ENCODE data around the gene VMAC. TPM values are rescaled to one million over a fixed set of nuclear protein-coding genes. Genes with fewer than 3 reads are reported as not detected.

The VMAC gene
- total and polyA plus RNA-seq, 9 of the 15 experiments (the other 6 are each of a cell fraction or from before 2014, with no cell fraction given) = 0.03 to 3.4 (median 1.1) TPM

DNA sequence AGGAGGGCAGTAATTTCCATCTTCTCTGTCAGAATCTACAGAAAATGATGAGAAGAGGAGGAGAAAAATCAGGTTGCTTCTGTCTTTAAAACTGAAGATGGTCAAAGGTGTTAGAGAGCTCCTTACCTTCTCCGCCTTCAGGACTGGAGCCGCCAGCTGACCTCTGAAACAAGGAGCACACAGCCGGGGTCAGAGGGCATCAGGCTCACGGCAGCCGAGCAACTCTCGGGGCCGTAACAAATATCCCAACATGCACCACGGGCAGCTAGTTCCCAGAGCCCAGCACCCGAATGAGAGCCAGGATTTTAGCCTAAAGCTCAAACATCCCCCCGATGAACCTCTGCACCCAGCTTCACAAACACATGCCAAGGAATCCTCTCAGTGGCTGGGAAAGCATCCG is 37.0 kb downstream of the VMAC start:
- in situ Hi-C loops (cut with MboI) = no loop called here
- H3K4me1 ChIP-seq (replicated peaks in 1 of 2; ENCODE audit: control insufficient read depth in 2 of 2, insufficient read depth in 2 of 2, low read length in 2 of 2) = peaks cover 4 to 24% of the 10 kb centered on the region in 2 experiments; a peak in 4 of 5 replicates
- no peak for FAIRE-seq
- H3K79me2 ChIP-seq (ENCODE audit: control insufficient read depth, insufficient read depth, low read length) = peaks cover 56% of the 10 kb centered on the region
- H3K4me3 ChIP-seq = no peak overlapping the region
- H3K9me1 ChIP-seq (ENCODE audit: control insufficient read depth, insufficient read depth, low read length) = peaks cover 15% of the 10 kb centered on the region
- intact Hi-C loops (cut with micrococcal nuclease) = no loop called here
- H3K4me2 ChIP-seq (ENCODE audit: insufficient read depth, low read length) = no peak overlapping the region
- H3K36me3 ChIP-seq (ENCODE audit: control insufficient read depth, insufficient read depth, low read length) = peaks cover 59% of the 10 kb centered on the region; the same call in 2 of the 3 replicates
- no TSS peak for BruUV-seq (replicated peaks)
- DNase-seq (ENCODE audit: extremely low read depth in 1 of 4, low spot score in 3 of 4) = no peak
- no peak overlapping the region for H3K9ac ChIP-seq (ENCODE audit: insufficient read depth in 1 of 2, low read depth in 2 of 2, low read length in 2 of 2)
- CTCF ChIA-PET (ENCODE audit: low intra/inter-chr PET ratio) = no interaction called here
- WGBS (ENCODE audit: insufficient coverage, low coverage, missing lambda C conversion rate) = 94% methylated on average over 11 of the region's 11 CpGs
- H4K20me1 ChIP-seq (replicated peaks; ENCODE audit: control insufficient read depth, insufficient read depth, low read length) = peaks cover 27% of the 10 kb centered on the region
- H3K27ac ChIP-seq (ENCODE audit: extremely low read depth, low read depth, low read length) = no peak overlapping the region; the same call in 2 of the 3 replicates
- no peak overlapping the region for H2AFZ ChIP-seq (ENCODE audit: low read depth, low read length)
- H3K9me3 ChIP-seq (replicated peaks; ENCODE audit: control insufficient read depth, insufficient read depth, low read depth, low read length) = no peaks in the 10 kb centered on the region
- no peaks in the 10 kb centered on the region for H3K27me3 ChIP-seq (ENCODE audit: control insufficient read depth in 2 of 2, insufficient read depth in 2 of 2, low read length in 2 of 2)
- no peak for ATAC-seq
- POLR2A ChIA-PET = interaction anchor here (0.6 to 1.2 kb wide), 3 partner anchors 10 to 73 kb away, joined by 3 to 4 read pairs (median 3); no protein-coding TSS in a partner anchor
- no peak for TF ChIP-seq HMG20B (CRISPR knock-in tag; IDR thresholded peaks at IDR 0.05)
- TF ChIP-seq DDX20 (tag; IDR thresholded peaks at IDR 0.05; ENCODE audit: low read depth) = no peak
- no peak for TF ChIP-seq POLR3G (IDR thresholded peaks at IDR 0.05; ENCODE audit: extremely low read depth, insufficient read length, insufficient replicate concordance)
- no peak for TF ChIP-seq CHD4 (IDR thresholded peaks at IDR 0.05; ENCODE audit: insufficient read depth, insufficient replicate concordance, low read depth, low read length, poor library complexity, severe bottlenecking)
- no peak for TF ChIP-seq RBM39 (optimal IDR thresholded peaks at IDR 0.05; ENCODE audit: low read depth, low read length)
- TF ChIP-seq FOXA3 (CRISPR knock-in tag; conservative IDR thresholded peaks at IDR 0.05 in 1 of 2, IDR thresholded peaks at IDR 0.05 in 1 of 2) = no peak
- TF ChIP-seq, protein P1, sequence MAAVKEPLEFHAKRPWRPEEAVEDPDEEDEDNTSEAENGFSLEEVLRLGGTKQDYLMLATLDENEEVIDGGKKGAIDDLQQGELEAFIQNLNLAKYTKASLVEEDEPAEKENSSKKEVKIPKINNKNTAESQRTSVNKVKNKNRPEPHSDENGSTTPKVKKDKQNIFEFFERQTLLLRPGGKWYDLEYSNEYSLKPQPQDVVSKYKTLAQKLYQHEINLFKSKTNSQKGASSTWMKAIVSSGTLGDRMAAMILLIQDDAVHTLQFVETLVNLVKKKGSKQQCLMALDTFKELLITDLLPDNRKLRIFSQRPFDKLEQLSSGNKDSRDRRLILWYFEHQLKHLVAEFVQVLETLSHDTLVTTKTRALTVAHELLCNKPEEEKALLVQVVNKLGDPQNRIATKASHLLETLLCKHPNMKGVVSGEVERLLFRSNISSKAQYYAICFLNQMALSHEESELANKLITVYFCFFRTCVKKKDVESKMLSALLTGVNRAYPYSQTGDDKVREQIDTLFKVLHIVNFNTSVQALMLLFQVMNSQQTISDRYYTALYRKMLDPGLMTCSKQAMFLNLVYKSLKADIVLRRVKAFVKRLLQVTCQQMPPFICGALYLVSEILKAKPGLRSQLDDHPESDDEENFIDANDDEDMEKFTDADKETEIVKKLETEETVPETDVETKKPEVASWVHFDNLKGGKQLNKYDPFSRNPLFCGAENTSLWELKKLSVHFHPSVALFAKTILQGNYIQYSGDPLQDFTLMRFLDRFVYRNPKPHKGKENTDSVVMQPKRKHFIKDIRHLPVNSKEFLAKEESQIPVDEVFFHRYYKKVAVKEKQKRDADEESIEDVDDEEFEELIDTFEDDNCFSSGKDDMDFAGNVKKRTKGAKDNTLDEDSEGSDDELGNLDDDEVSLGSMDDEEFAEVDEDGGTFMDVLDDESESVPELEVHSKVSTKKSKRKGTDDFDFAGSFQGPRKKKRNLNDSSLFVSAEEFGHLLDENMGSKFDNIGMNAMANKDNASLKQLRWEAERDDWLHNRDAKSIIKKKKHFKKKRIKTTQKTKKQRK (IDR thresholded peaks at IDR 0.05; ENCODE audit: borderline replicate concordance, low read depth, low read length) = no peak
- no peak for TF ChIP-seq CBFA2T3 (IDR thresholded peaks at IDR 0.05)
- no peak for TF ChIP-seq CBX3 (IDR thresholded peaks at IDR 0.05; ENCODE audit: borderline replicate concordance in 1 of 2, low read length in 2 of 2)
- TF ChIP-seq MAZ (CRISPR knock-in tag; conservative IDR thresholded peaks at IDR 0.05 in 1 of 2, IDR thresholded peaks at IDR 0.05 in 1 of 2) = no peak
- no peak for TF ChIP-seq ZNF445 (CRISPR knock-in tag; IDR thresholded peaks at IDR 0.05; ENCODE audit: low read depth)
- TF ChIP-seq ETS1 (conservative IDR thresholded peaks at IDR 0.05; ENCODE audit: control insufficient read depth, low read depth, low read length) = no peak
- TF ChIP-seq RFX7 (CRISPR knock-in tag; IDR thresholded peaks at IDR 0.05) = no peak
- TF ChIP-seq ZNF668 (CRISPR knock-in tag; IDR thresholded peaks at IDR 0.05) = no peak
- no peak for TF ChIP-seq SMARCC2 (IDR thresholded peaks at IDR 0.05; ENCODE audit: low read depth)
- no peak for TF ChIP-seq ELF4 (CRISPR knock-in tag; IDR thresholded peaks at IDR 0.05)
- TF ChIP-seq FOXK2 (conservative IDR thresholded peaks at IDR 0.05 in 1 of 2, IDR thresholded peaks at IDR 0.05 in 1 of 2; ENCODE audit: low read depth in 2 of 2) = no peak
- TF ChIP-seq TEAD2 (tag; IDR thresholded peaks at IDR 0.05) = no peak
